IMR-90 (cell line): ENCODE data around the gene WIPF2. TPM values are rescaled to one million over a fixed set of nuclear protein-coding genes. Genes with fewer than 3 reads are reported as not detected.

ENCODE experiments used
- ATAC-seq: fragments of 200-7000 bp; cut with Tn5 transposase; 2 replicates; pipeline ENCODE4 v1.9.1; 2020; ENCODE audit warnings: low read depth, mild to moderate bottlenecking, moderate library complexity
- BruUV-seq: library from RNA; stranded (reverse); fragments of 400-500 nt; replicated peaks from 2 replicates; lab custom pipeline; 2021; lab: Mats Ljungman, UMichigan
- CTCF ChIA-PET: fragments of 300-600 bp; formaldehyde crosslinking; extraction: SDS; loops from one replicate; lab custom pipeline; 2021; ENCODE audit warnings: antibody characterized with exemption; lab: Yijun Ruan, JAX
- POLR2A ChIA-PET: fragments of 300-600 bp; sonication (Branson Sonifier 250); formaldehyde crosslinking; loops from one replicate; lab custom pipeline; 2022; ENCODE audit warnings: antibody characterized with exemption; ENCODE audit not compliant: unreplicated experiment; lab: Charles Lee
- DNase-seq: peaks from one replicate; pipeline ENCODE4 v3.0.0; 2013
- H2AFZ ChIP-seq: replicated peaks from 2 replicates; pipeline ENCODE3; 2013; ENCODE audit warnings: low read length, mild to moderate bottlenecking; ENCODE audit not compliant: poor library complexity
- H2AK5ac ChIP-seq: 2 replicates; pipeline ENCODE4 v1.6.1; 2013; ENCODE audit warnings: low read depth, low read length, inconsistent platforms
- H2AK9ac ChIP-seq: replicated peaks from 2 replicates; pipeline ENCODE3; 2013; ENCODE audit warnings: mild to moderate bottlenecking, low read depth, low read length, moderate library complexity; ENCODE audit not compliant: poor library complexity
- H2BK120ac ChIP-seq: 2 replicates; pipeline ENCODE4 v1.6.1; 2013; ENCODE audit warnings: low read depth, low read length, inconsistent platforms
- H2BK15ac ChIP-seq: 3 replicates; pipeline ENCODE4 v1.6.1; 2013; ENCODE audit warnings: low read depth, low read length, inconsistent platforms
- H2BK20ac ChIP-seq: 2 replicates; pipeline ENCODE4 v1.6.1; 2013; ENCODE audit warnings: low read depth, mild to moderate bottlenecking, inconsistent platforms, low read length, moderate library complexity
- H2BK5ac ChIP-seq: 2 replicates; pipeline ENCODE4 v1.6.1; 2013; ENCODE audit warnings: mild to moderate bottlenecking, low read depth, low read length, inconsistent platforms; ENCODE audit not compliant: poor library complexity, severe bottlenecking
- H3K14ac ChIP-seq: replicated peaks from 2 replicates; pipeline ENCODE4 v1.6.1; 2013; ENCODE audit warnings: low read depth, low read length, inconsistent platforms
- H3K18ac ChIP-seq: 2 replicates; pipeline ENCODE4 v1.6.1; 2013; ENCODE audit warnings: low read depth, low read length, control low read depth
- H3K23ac ChIP-seq: 2 replicates; pipeline ENCODE4 v1.6.1; 2013; ENCODE audit warnings: low read depth, low read length, inconsistent platforms
- H3K27ac ChIP-seq: 2 replicates; pipeline ENCODE4 v1.5.1; 2013; ENCODE audit warnings: mild to moderate bottlenecking, control low read depth, low read length; ENCODE audit not compliant: insufficient read depth
- H3K27me3 ChIP-seq: 2 replicates; pipeline ENCODE4 v1.6.1; 2013; ENCODE audit warnings: low read length; ENCODE audit not compliant: control insufficient read depth, insufficient read depth
- H3K36me3 ChIP-seq: 2 replicates; pipeline ENCODE4 v1.6.1; 2013; ENCODE audit warnings: low read length, mixed read lengths; ENCODE audit not compliant: control insufficient read depth, insufficient read depth
- H3K4ac ChIP-seq: 2 replicates; pipeline ENCODE4 v1.6.1; 2013; ENCODE audit warnings: low read depth, low read length, inconsistent platforms
- H3K4me1 ChIP-seq: 2 replicates; pipeline ENCODE4 v1.6.1; 2013; ENCODE audit warnings: low read length, mixed read lengths; ENCODE audit not compliant: control insufficient read depth, insufficient read depth
- H3K4me2 ChIP-seq: 2 replicates; pipeline ENCODE4 v1.6.1; 2013; ENCODE audit warnings: low read depth, mild to moderate bottlenecking, control low read depth, low read length, moderate library complexity
- H3K4me3 ChIP-seq: 2 replicates; pipeline ENCODE4 v1.5.1; 2013; ENCODE audit warnings: low read depth, mild to moderate bottlenecking, control low read depth, low read length, moderate library complexity; ENCODE audit not compliant: insufficient read depth
- H3K56ac ChIP-seq: 2 replicates; pipeline ENCODE4 v1.6.1; 2013; ENCODE audit warnings: low read length, inconsistent platforms; ENCODE audit not compliant: insufficient read depth; ENCODE audit errors: extremely low read depth
- H3K79me1 ChIP-seq, 2 experiments: 2 replicates each; pipeline ENCODE4 v1.6.1; 2013; ENCODE audit warnings: low read length in 2 of 2, inconsistent platforms in 1 of 2, low read depth in 1 of 2
- H3K9ac ChIP-seq: 2 replicates; pipeline ENCODE4 v1.6.1; 2013; ENCODE audit warnings: low read depth, low read length, control low read depth
- H3K9me1 ChIP-seq: 2 replicates; pipeline ENCODE4 v1.6.1; 2013; ENCODE audit warnings: low read length, inconsistent platforms; ENCODE audit not compliant: insufficient read depth
- H3K9me3 ChIP-seq: 2 replicates; pipeline ENCODE4 v1.6.1; 2013; ENCODE audit warnings: low read length; ENCODE audit not compliant: control insufficient read depth, insufficient read depth
- H4K20me1 ChIP-seq: 2 replicates; pipeline ENCODE4 v1.6.1; 2013; ENCODE audit warnings: low read length, inconsistent platforms; ENCODE audit not compliant: insufficient read depth
- H4K5ac ChIP-seq: 2 replicates; pipeline ENCODE4 v1.6.1; 2013; ENCODE audit warnings: mild to moderate bottlenecking, low read depth, low read length, control low read depth
- H4K8ac ChIP-seq, 2 experiments: 2 replicates each; pipeline ENCODE4 v1.6.1; 2013; ENCODE audit warnings: low read depth in 2 of 2, low read length in 2 of 2, control low read depth in 1 of 2, inconsistent platforms in 1 of 2
- H4K91ac ChIP-seq: 2 replicates; pipeline ENCODE4 v1.6.1; 2013; ENCODE audit warnings: low read depth, low read length, inconsistent platforms; ENCODE audit not compliant: insufficient read depth
- CEBPB ChIP-seq: IDR thresholded peaks from 2 replicates; pipeline ENCODE4 v1.6.1; 2012; ENCODE audit warnings: low read depth, low read length, improper control_type of control experiment
- POLR2A ChIP-seq: IDR thresholded peaks from 2 replicates; pipeline ENCODE4 v1.6.1; 2012; ENCODE audit warnings: mild to moderate bottlenecking, low read depth, low read length
- RAD21 ChIP-seq: IDR thresholded peaks from 2 replicates; pipeline ENCODE4 v1.6.1; 2012; ENCODE audit warnings: low read length, improper control_type of control experiment
- USF2 ChIP-seq: fragments of 150-350 bp; IDR thresholded peaks from 2 replicates; pipeline ENCODE4 v1.6.1; 2017; ENCODE audit warnings: mild to moderate bottlenecking, antibody characterized with exemption, low read length, low read depth
- WGBS, 2 experiments: methylation state at CpG; one replicate each; pipeline versions ENCODE4 v1.1.5 to v1.1.7; 2013; ENCODE audit warnings: missing lambda C conversion rate in 2 of 2; ENCODE audit not compliant: insufficient read length in 1 of 2; ENCODE audit errors: extremely low coverage in 2 of 2; 5-methylcytosine and 5-hydroxymethylcytosine counted together
- dilution Hi-C: fragments of 300-500 bp; cut with HindIII; formaldehyde crosslinking; loops from one replicate; pipeline ENCODE4 v1.14.3; 2018; ENCODE audit warnings: low sequenced_read_pairs; ENCODE audit not compliant: unreplicated experiment
- in situ Hi-C: fragments of 300-500 bp; cut with MboI; formaldehyde crosslinking; loops from 3 replicates; pipeline ENCODE4 v1.14.3; 2019; ENCODE audit warnings: low sequenced_read_pairs, inconsistent platforms, mixed read lengths
- intact Hi-C: fragments of 100-400 bp; cut with micrococcal nuclease; formaldehyde crosslinking; loops from 2 replicates; pipeline ENCODE4 v1.10.0; 2022
- polyA plus RNA-seq, 3 experiments: library from polyadenylated mRNA; depleted of rRNA; stranded (reverse); fragments of >200 nt; gene quantifications; 2 replicates each; pipeline ENCODE4 v1.2.3, GENCODE V29; 2012; ENCODE audit warnings: low replicate concordance in 1 of 3
- total RNA-seq: library from RNA; depleted of rRNA; stranded (reverse); fragments of >200 nt; gene quantifications from 2 replicates; pipeline ENCODE4 v1.2.3, GENCODE V29; 2012

The WIPF2 gene
- total and polyA plus RNA-seq, 2 of the 4 experiments (the other 2 are of a cell fraction) = 2.0 to 8.9 TPM

- no peak overlapping the region for H2AFZ ChIP-seq
- no peak overlapping the region for H2BK5ac ChIP-seq
- peaks cover 4% of the 10 kb centered on the region for H3K36me3 ChIP-seq
- no peak overlapping the region for H3K27ac ChIP-seq
- H3K9me3 ChIP-seq = no peaks in the 10 kb centered on the region
- no peak overlapping the region for H4K5ac ChIP-seq
- peaks cover 21 to 94% of the 10 kb centered on the region in 2 experiments for H3K79me1 ChIP-seq
- BruUV-seq = no TSS peak
- no peak overlapping the region for H2AK9ac ChIP-seq
- H3K9me1 ChIP-seq = peaks cover 36% of the 10 kb centered on the region
- intact Hi-C loops (no loop called here), in situ Hi-C loops (no loop called here), dilution Hi-C loops (no loop called here)
- H3K14ac ChIP-seq = no peak overlapping the region
- ATAC-seq (no peak), DNase-seq (no peak)
- TF ChIP-seq USF2 = no peak
- TF ChIP-seq RAD21 = no peak
- TF ChIP-seq POLR2A = no peak
- TF ChIP-seq CEBPB = no peak
- peaks cover 58% of the 10 kb centered on the region for H3K4me1 ChIP-seq
- no peak overlapping the region for H4K91ac ChIP-seq
- ChIA-PET POLR2A (no interaction called here), CTCF (no interaction called here)
- H3K4me3 ChIP-seq = no peak overlapping the region
- H3K4ac ChIP-seq = no peak overlapping the region
- no peak overlapping the region for H4K8ac ChIP-seq
- H2AK5ac ChIP-seq = no peak overlapping the region
- no peak overlapping the region for H2BK15ac ChIP-seq
- no peaks in the 10 kb centered on the region for H3K27me3 ChIP-seq
- WGBS, 2 experiments = no CpG with 5 or more reads among the region's 3 CpGs
- H3K56ac ChIP-seq = no peak overlapping the region
- H3K4me2 ChIP-seq = no peak overlapping the region
- H2BK120ac ChIP-seq = no peak overlapping the region
- peaks cover 58% of the 10 kb centered on the region for H4K20me1 ChIP-seq
- H2BK20ac ChIP-seq = no peak overlapping the region
- no peak overlapping the region for H3K18ac ChIP-seq
- no peak overlapping the region for H3K9ac ChIP-seq
- no peak overlapping the region for H3K23ac ChIP-seq
Observed at GRCh38 chr17:40327735-40328385, 108.8 kb downstream of the WIPF2 start.
